HepG2 (cell line): ENCODE measurements around the gene INO80C. TPM values are rescaled to one million over a fixed set of nuclear protein-coding genes. Genes with fewer than 3 reads are reported as not detected.
A peak's percentile ranks its signal among the peaks of the same experiment; 100 is the strongest.

ENCODE experiments used
- BHLHE40 ChIP-seq: IDR thresholded peaks from 2 replicates; pipeline ENCODE4 v1.6.1; 2011; ENCODE audit warnings: low read length, improper control_type of control experiment
- KLF15 ChIP-seq: sonication (generic); formaldehyde crosslinking; IDR thresholded peaks from 2 replicates; pipeline ENCODE4 v1.8.1; 2023; ENCODE audit warnings: borderline replicate concordance, mild to moderate bottlenecking, inconsistent platforms, missing genetic modification reagents, mixed read lengths
- MIXL1 ChIP-seq: IDR thresholded peaks from 2 replicates; pipeline ENCODE4 v1.6.1; 2016
- MXI1 ChIP-seq: IDR thresholded peaks from 3 replicates; pipeline ENCODE4 v1.6.1; 2012; ENCODE audit warnings: low read depth, low read length, inconsistent platforms, borderline replicate concordance
- POLR2A ChIP-seq, 2 experiments: IDR thresholded peaks; 2 replicates each; pipeline ENCODE4 v1.6.1; 2011; ENCODE audit warnings: low read depth in 2 of 2, low read length in 2 of 2, mild to moderate bottlenecking in 1 of 2, moderate library complexity in 1 of 2; ENCODE audit not compliant: insufficient read depth in 1 of 2
- SIN3B ChIP-seq: fragments of 150-350 bp; IDR thresholded peaks from 2 replicates; pipeline ENCODE4 v1.6.1; 2014; ENCODE audit warnings: low read length
- SRSF9 ChIP-seq: fragments of 200-400 bp; formaldehyde crosslinking; IDR thresholded peaks from 2 replicates; pipeline ENCODE4 v1.6.1; 2018; ENCODE audit warnings: borderline replicate concordance, mild to moderate bottlenecking, low read depth, low read length; ENCODE audit not compliant: insufficient read depth, poor library complexity, severe bottlenecking
- SUZ12 ChIP-seq: fragments of 150-350 bp; IDR thresholded peaks from 2 replicates; pipeline ENCODE4 v1.6.1; 2014; ENCODE audit warnings: low read depth, low read length
- ZC3H4 ChIP-seq: sonication (generic); formaldehyde crosslinking; IDR thresholded peaks from 2 replicates; pipeline ENCODE4 v1.4.0; 2020; ENCODE audit warnings: missing genetic modification reagents, borderline replicate concordance
- ZNF7 ChIP-seq: IDR thresholded peaks from 2 replicates; pipeline ENCODE4 v1.6.1; 2016; ENCODE audit warnings: missing biosample characterization, missing genetic modification reagents
- polyA plus RNA-seq, 8 experiments: library from polyadenylated mRNA; depleted of rRNA in 3 of 8; stranded (reverse) in 7 of 8; unstranded in 1 of 8; fragments of >200 nt; fragmentation: Illumina TruSeq in 4 of 8; extraction: Trizol in 4 of 8; gene quantifications; 2 replicates each; pipeline versions ENCODE4 v1.2.1 to v1.2.3, GENCODE V29; 2011 to 2016; ENCODE audit warnings: low read depth in 4 of 8, missing spikeins in 1 of 8, mixed read lengths in 1 of 8; ENCODE audit not compliant: insufficient read depth in 1 of 8
- total RNA-seq, 5 experiments: library from RNA; depleted of rRNA; stranded (reverse); fragments of >200 nt; fragmentation: Illumina TruSeq; extraction: Trizol; gene quantifications; 2 replicates each; pipeline ENCODE4 v1.2.3, GENCODE V29; 2016; ENCODE audit warnings: low read depth in 1 of 5
- TF ChIP-seq, protein P1 (sequence below): sonication (generic); formaldehyde crosslinking; IDR thresholded peaks from 2 replicates; pipeline ENCODE4 v1.4.0; 2020; ENCODE audit warnings: missing genetic modification reagents
- TF ChIP-seq, protein P2 (sequence below): sonication (generic); formaldehyde crosslinking; IDR thresholded peaks from 2 replicates; pipeline ENCODE4 v1.4.0; 2020; ENCODE audit warnings: missing genetic modification reagents
- TF ChIP-seq, protein P3 (sequence below): conservative IDR thresholded peaks from 2 replicates; pipeline ENCODE4 v1.6.1; 2018; ENCODE audit warnings: missing genetic modification reagents
- TF ChIP-seq, protein P4 (sequence below): sonication (generic); formaldehyde crosslinking; conservative IDR thresholded peaks from 2 replicates; pipeline ENCODE4 v1.8.1; 2023; ENCODE audit warnings: missing genetic modification reagents
- TF ChIP-seq, protein P5 (sequence below): fragments of 450-650 bp; IDR thresholded peaks from 2 replicates; pipeline ENCODE4 v1.6.1; 2017; ENCODE audit warnings: mild to moderate bottlenecking

Gene INO80C
- total and polyA plus RNA-seq, 2 of the 13 experiments (the other 11 are each of a cell fraction or from before 2014, with no cell fraction given) = 8.2 to 15.4 TPM

DNA sequence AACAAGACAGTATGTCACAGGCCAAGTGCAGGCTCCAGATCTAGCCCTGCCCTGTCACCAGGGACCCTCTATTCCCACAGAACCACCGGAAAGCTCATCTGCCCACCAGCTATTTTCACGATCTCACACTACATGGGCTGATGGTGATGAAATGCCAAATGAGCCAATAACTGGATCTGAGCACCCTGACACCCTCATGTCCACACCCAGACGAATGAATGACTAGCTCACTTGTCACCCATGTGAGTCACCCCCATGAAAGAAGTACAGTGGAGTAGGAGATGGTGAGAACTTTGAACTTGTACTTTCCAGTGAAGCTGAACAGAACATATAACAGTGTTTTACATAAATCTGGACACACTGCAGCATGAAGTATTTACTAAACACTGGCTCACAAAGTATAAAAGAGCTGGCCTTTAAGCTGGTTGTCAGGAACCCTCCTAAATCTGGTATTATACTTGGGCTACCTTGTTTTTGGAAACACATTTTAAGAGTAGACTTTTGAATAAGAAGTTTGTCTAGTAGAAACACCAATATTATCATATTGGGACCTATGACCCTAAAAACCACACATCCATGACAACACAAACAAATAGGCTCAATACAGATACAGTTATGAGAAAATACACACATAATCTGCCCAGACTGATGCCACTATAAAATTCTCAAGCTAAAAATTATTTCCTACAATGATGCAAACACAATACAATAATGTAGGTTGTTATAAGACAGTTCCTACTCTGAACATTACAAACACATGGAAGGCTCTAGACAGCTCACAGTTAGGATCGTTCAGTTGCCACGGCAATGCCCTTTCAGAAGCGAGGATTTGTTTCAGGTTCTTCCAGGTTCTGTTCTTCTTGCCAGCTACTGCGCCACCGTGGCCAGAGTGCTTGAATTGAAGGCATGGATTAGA, 19.0 kb downstream of the INO80C start (continued):
- TF ChIP-seq, protein P1, sequence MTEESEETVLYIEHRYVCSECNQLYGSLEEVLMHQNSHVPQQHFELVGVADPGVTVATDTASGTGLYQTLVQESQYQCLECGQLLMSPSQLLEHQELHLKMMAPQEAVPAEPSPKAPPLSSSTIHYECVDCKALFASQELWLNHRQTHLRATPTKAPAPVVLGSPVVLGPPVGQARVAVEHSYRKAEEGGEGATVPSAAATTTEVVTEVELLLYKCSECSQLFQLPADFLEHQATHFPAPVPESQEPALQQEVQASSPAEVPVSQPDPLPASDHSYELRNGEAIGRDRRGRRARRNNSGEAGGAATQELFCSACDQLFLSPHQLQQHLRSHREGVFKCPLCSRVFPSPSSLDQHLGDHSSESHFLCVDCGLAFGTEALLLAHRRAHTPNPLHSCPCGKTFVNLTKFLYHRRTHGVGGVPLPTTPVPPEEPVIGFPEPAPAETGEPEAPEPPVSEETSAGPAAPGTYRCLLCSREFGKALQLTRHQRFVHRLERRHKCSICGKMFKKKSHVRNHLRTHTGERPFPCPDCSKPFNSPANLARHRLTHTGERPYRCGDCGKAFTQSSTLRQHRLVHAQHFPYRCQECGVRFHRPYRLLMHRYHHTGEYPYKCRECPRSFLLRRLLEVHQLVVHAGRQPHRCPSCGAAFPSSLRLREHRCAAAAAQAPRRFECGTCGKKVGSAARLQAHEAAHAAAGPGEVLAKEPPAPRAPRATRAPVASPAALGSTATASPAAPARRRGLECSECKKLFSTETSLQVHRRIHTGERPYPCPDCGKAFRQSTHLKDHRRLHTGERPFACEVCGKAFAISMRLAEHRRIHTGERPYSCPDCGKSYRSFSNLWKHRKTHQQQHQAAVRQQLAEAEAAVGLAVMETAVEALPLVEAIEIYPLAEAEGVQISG (CRISPR knock-in tag) = no peak
- TF ChIP-seq ZC3H4 (CRISPR knock-in tag) = no peak
- TF ChIP-seq KLF15 (CRISPR knock-in tag) = no peak
- TF ChIP-seq, protein P2, sequence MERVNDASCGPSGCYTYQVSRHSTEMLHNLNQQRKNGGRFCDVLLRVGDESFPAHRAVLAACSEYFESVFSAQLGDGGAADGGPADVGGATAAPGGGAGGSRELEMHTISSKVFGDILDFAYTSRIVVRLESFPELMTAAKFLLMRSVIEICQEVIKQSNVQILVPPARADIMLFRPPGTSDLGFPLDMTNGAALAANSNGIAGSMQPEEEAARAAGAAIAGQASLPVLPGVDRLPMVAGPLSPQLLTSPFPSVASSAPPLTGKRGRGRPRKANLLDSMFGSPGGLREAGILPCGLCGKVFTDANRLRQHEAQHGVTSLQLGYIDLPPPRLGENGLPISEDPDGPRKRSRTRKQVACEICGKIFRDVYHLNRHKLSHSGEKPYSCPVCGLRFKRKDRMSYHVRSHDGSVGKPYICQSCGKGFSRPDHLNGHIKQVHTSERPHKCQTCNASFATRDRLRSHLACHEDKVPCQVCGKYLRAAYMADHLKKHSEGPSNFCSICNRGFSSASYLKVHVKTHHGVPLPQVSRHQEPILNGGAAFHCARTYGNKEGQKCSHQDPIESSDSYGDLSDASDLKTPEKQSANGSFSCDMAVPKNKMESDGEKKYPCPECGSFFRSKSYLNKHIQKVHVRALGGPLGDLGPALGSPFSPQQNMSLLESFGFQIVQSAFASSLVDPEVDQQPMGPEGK (CRISPR knock-in tag) = peak; percentile 50
- TF ChIP-seq, protein P3, sequence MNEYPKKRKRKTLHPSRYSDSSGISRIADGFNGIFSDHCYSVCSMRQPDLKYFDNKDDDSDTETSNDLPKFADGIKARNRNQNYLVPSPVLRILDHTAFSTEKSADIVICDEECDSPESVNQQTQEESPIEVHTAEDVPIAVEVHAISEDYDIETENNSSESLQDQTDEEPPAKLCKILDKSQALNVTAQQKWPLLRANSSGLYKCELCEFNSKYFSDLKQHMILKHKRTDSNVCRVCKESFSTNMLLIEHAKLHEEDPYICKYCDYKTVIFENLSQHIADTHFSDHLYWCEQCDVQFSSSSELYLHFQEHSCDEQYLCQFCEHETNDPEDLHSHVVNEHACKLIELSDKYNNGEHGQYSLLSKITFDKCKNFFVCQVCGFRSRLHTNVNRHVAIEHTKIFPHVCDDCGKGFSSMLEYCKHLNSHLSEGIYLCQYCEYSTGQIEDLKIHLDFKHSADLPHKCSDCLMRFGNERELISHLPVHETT (CRISPR knock-in tag) = no peak
- no peak for TF ChIP-seq SUZ12
- no peak for TF ChIP-seq MIXL1 (CRISPR knock-in tag)
- TF ChIP-seq, protein P4, sequence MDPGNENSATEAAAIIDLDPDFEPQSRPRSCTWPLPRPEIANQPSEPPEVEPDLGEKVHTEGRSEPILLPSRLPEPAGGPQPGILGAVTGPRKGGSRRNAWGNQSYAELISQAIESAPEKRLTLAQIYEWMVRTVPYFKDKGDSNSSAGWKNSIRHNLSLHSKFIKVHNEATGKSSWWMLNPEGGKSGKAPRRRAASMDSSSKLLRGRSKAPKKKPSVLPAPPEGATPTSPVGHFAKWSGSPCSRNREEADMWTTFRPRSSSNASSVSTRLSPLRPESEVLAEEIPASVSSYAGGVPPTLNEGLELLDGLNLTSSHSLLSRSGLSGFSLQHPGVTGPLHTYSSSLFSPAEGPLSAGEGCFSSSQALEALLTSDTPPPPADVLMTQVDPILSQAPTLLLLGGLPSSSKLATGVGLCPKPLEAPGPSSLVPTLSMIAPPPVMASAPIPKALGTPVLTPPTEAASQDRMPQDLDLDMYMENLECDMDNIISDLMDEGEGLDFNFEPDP = no peak
- 0 out of 2 replicates have a peak, but pooled peaks have one; percentile 30 for TF ChIP-seq BHLHE40
- TF ChIP-seq SRSF9 = no peak
- no peak for TF ChIP-seq SIN3B
- peak; percentile 40; the same call in 1 of the 3 replicates for TF ChIP-seq MXI1
- TF ChIP-seq, protein P5, sequence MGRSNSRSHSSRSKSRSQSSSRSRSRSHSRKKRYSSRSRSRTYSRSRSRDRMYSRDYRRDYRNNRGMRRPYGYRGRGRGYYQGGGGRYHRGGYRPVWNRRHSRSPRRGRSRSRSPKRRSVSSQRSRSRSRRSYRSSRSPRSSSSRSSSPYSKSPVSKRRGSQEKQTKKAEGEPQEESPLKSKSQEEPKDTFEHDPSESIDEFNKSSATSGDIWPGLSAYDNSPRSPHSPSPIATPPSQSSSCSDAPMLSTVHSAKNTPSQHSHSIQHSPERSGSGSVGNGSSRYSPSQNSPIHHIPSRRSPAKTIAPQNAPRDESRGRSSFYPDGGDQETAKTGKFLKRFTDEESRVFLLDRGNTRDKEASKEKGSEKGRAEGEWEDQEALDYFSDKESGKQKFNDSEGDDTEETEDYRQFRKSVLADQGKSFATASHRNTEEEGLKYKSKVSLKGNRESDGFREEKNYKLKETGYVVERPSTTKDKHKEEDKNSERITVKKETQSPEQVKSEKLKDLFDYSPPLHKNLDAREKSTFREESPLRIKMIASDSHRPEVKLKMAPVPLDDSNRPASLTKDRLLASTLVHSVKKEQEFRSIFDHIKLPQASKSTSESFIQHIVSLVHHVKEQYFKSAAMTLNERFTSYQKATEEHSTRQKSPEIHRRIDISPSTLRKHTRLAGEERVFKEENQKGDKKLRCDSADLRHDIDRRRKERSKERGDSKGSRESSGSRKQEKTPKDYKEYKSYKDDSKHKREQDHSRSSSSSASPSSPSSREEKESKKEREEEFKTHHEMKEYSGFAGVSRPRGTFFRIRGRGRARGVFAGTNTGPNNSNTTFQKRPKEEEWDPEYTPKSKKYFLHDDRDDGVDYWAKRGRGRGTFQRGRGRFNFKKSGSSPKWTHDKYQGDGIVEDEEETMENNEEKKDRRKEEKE = no peak
- no peak for TF ChIP-seq ZNF7
- TF ChIP-seq POLR2A (IDR thresholded peaks at IDR 0.05; ENCODE audit: insufficient read depth in 1 of 2, low read depth in 2 of 2, low read length in 2 of 2) = peak; percentile 54 to 83
